ENCODE measurements around the gene ANKS6.

The ANKS6 gene

DNA sequence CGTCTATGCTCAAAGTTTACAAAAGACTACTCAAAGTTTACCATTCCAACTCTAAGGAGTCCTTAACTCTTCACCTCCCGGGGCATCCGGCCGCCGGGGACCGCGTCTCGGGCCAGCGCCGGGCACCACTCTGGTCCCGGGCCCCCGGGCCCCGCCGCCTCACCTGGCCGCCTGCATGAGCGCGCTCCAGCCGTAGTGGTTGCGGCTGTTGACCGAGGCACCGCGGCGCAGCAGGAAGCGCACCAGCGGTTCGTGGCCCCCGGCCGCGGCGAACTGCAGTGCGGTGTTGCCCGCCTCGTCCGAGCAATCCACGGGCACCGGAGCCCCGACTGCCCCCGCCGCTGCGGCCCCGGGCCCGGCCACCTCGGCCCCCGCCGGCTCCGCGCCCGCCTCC lies 388 bp downstream of the ANKS6 start:
- no peak for DNase-seq (ENCODE audit: low read depth)
- H3K4me3 ChIP-seq (ENCODE audit: control insufficient read depth, low read depth, low read length) = peak overlapping the region; percentile 45
- TF ChIP-seq, protein P1, sequence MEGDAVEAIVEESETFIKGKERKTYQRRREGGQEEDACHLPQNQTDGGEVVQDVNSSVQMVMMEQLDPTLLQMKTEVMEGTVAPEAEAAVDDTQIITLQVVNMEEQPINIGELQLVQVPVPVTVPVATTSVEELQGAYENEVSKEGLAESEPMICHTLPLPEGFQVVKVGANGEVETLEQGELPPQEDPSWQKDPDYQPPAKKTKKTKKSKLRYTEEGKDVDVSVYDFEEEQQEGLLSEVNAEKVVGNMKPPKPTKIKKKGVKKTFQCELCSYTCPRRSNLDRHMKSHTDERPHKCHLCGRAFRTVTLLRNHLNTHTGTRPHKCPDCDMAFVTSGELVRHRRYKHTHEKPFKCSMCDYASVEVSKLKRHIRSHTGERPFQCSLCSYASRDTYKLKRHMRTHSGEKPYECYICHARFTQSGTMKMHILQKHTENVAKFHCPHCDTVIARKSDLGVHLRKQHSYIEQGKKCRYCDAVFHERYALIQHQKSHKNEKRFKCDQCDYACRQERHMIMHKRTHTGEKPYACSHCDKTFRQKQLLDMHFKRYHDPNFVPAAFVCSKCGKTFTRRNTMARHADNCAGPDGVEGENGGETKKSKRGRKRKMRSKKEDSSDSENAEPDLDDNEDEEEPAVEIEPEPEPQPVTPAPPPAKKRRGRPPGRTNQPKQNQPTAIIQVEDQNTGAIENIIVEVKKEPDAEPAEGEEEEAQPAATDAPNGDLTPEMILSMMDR (IDR thresholded peaks at IDR 0.05; ENCODE audit: control insufficient read depth, insufficient read depth, low read depth, low read length, missing control alignments) = no peak

DNA sequence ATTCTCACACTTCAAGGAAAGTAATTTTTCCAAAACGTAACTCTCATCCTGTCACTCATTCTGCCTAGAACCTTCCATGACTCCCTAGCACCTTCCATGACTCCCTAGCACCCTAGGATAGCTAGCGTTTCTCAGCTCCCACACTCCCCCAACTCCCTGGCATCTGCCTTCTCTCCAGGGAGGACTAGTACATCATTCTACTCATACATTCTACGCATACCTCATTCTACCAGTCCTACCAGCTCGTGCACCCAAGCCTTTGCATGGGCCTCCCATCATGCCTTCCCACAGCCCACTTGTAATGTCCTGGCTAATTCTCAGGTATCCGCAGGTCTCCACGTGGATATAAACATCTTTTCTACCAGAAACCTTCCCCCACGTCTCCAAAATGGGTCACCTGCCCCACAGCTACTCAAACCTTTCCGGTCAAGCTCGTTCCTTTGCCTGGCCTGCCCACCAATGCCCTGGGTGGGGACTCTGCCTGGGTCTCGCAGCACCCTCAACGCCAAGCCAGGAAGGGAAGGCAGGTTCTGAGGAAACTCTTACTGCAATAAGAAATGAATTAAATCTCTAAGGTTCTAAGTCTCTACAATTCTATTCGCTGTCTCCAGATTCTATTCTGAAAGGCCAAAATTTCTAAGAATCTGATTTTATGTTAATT lies 930 bp downstream of the ANKS6 start:
- H3K4me3 ChIP-seq (ENCODE audit: control insufficient read depth, low read depth, low read length) = peak overlapping the region; percentile 45
- no peak for DNase-seq (ENCODE audit: low read depth)
- TF ChIP-seq, protein P1 (IDR thresholded peaks at IDR 0.05; ENCODE audit: control insufficient read depth, insufficient read depth, low read depth, low read length, missing control alignments) = no peak

GRCh38 chr9:98794802-98795201 lies 1.6 kb downstream of the ANKS6 start:
- TF ChIP-seq, protein P1 (IDR thresholded peaks at IDR 0.05; ENCODE audit: control insufficient read depth, insufficient read depth, low read depth, low read length, missing control alignments) = no peak
- no peak for DNase-seq (ENCODE audit: low read depth)
- no peak overlapping the region for H3K4me3 ChIP-seq (ENCODE audit: control insufficient read depth, low read depth, low read length)

GRCh38 chr9:98793031-98793430 lies 3.3 kb downstream of the ANKS6 start:
- TF ChIP-seq, protein P1 (IDR thresholded peaks at IDR 0.05; ENCODE audit: control insufficient read depth, insufficient read depth, low read depth, low read length, missing control alignments) = no peak
- H3K4me3 ChIP-seq (ENCODE audit: control insufficient read depth, low read depth, low read length) = no peak overlapping the region
- DNase-seq (ENCODE audit: low read depth) = no peak

GRCh38 chr9:98791608-98792490 lies 4.5 kb downstream of the ANKS6 start:
- DNase-seq (ENCODE audit: low read depth) = no peak
- H3K4me3 ChIP-seq (ENCODE audit: control insufficient read depth, low read depth, low read length) = no peak overlapping the region
- TF ChIP-seq, protein P1 (IDR thresholded peaks at IDR 0.05; ENCODE audit: control insufficient read depth, insufficient read depth, low read depth, low read length, missing control alignments) = no peak

DNA sequence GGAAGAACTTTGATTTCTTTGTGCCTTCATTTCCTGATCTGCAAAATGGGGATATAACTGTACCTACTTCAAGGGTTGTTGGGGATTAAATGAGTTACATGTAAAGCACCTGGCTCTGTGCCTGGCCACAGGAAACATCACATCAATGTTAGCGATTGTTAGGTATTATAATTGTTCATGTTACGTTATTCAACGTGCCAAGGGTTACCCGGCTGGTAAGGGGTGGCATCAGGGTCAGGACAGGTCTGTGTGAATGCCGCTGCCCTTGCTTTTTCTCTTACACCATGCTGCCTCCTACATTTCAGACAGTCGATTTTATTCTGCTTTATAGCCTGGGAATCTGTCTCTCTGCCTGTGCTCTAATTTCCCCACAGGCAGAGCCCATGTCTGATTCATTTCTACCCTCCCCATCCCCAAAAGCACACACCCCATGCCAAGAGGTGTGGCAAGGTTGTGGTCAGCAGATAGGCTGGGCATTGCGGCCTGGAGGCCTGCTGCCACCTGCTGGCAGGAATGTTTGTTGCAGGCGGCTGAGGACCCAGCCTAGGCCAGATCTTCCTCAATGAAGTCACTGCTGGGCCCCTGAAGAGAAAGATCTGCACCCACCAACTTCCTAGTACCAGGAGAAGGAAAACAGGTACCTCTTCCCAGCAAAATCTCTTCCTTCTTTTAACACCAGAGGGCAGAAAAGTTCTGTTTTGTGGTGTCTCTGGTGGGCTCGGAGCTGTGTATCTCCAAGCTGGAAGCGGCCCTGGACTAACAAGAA lies 5.3 kb downstream of the ANKS6 start:
- TF ChIP-seq, protein P1 (IDR thresholded peaks at IDR 0.05; ENCODE audit: control insufficient read depth, insufficient read depth, low read depth, low read length, missing control alignments) = peak; percentile 96
- DNase-seq (ENCODE audit: low read depth) = peak; percentile 94
- no peak overlapping the region for H3K4me3 ChIP-seq (ENCODE audit: control insufficient read depth, low read depth, low read length)

Measured in AG09309 (cell line).